Body of pancreas (tissue), 4 donors: ENCODE results near the gene AGBL3. TPM values are rescaled to one million over a fixed set of nuclear protein-coding genes. Genes with fewer than 3 reads are reported as not detected.

Experiments
- ATAC-seq: fragments of 150-250 bp; one replicate; pipeline ENCODE4 v1.9.1; 2016
- DNase-seq, 4 donors: peaks; one replicate each; pipeline ENCODE4 v3.0.0-alpha.2; 2019
- H3K27ac ChIP-seq, 4 donors: fragments of 200-600 bp; sonication (generic); 1 replicate in 3 of 4; 2 replicates in 1 of 4; pipeline versions ENCODE4 v1.5.1 to v1.6.1; 2016 to 2019; ENCODE audit warnings: mild to moderate bottlenecking in 1 of 4, mixed read lengths in 1 of 4, moderate library complexity in 1 of 4
- H3K27me3 ChIP-seq, 2 donors: fragments of 200-600 bp; sonication (generic); one replicate each; pipeline ENCODE4 v1.6.0; 2016; ENCODE audit warnings: mild to moderate bottlenecking in 1 of 2
- H3K36me3 ChIP-seq, 2 donors: fragments of 200-600 bp; sonication (generic); replicated peaks in 1 of 2; 2 replicates each; pipeline ENCODE4 v1.5.1; 2016; ENCODE audit warnings: low read depth in 2 of 2; ENCODE audit not compliant: insufficient read depth in 1 of 2
- H3K4me1 ChIP-seq: fragments of 200-600 bp; sonication (generic); one replicate; pipeline ENCODE4 v1.6.0; 2016
- H3K4me3 ChIP-seq, 2 donors: fragments of 200-600 bp; sonication (generic); 1 replicate in 1 of 2; 2 replicates in 1 of 2; pipeline ENCODE4 v1.5.1; 2016 to 2019
- H3K9me3 ChIP-seq, 3 donors: fragments of 200-600 bp; sonication (generic); 1 replicate in 2 of 3; 2 replicates in 1 of 3; pipeline ENCODE4 v1.5.1; 2016
- POLR2A ChIP-seq, 3 donors: fragments of 450-650 bp; IDR thresholded peaks; one replicate each; pipeline ENCODE4 v1.6.1; 2016; ENCODE audit warnings: antibody characterized with exemption in 3 of 3, mild to moderate bottlenecking in 2 of 3
- WGBS, 2 donors: methylation state at CpG; one replicate each; pipeline ENCODE4 v1.1.5; 2017; 5-methylcytosine and 5-hydroxymethylcytosine counted together
- intact Hi-C: fragments of 100-400 bp; cut with DNase I; formaldehyde crosslinking; loops from one replicate; pipeline ENCODE4 v1.15.1; 2023
- total RNA-seq, 2 donors: library from RNA; depleted of rRNA; stranded (reverse); fragments of >200 nt; gene quantifications; one replicate each; pipeline ENCODE4 v1.1.0, GENCODE V29; 2016
- TF ChIP-seq, protein P1 (sequence below), 7 experiments: fragments of 450-650 bp in 4 of 7; fragments of 200-600 bp in 3 of 7; sonication (generic) in 3 of 7; IDR thresholded peaks; one replicate each; pipeline ENCODE4 v1.5.1; 2016 to 2019; ENCODE audit warnings: antibody characterized with exemption in 7 of 7

The AGBL3 gene
- total RNA-seq, 2 donors from 2014 or later = 0.33 to 2.6 TPM

GRCh38 chr7:134997214-134997885, 11.0 kb downstream of the AGBL3 start:
- Histone ChIP-seq H3K4me1 (peaks cover 32% of the 10 kb centered on the region), H3K27me3 (no peaks in the 10 kb centered on the region), H3K36me3 (no peaks in the 10 kb centered on the region), H3K27ac (peak overlapping the region in 3 of 4 donors; percentile 6 to 59 (median 59)), H3K9me3 (no peaks in the 10 kb centered on the region), H3K4me3 (no peak overlapping the region)
- WGBS, 2 donors = 62 to 79% methylated on average over 3 of the region's 3 CpGs
- ATAC-seq = no peak
- TF ChIP-seq, protein P1, sequence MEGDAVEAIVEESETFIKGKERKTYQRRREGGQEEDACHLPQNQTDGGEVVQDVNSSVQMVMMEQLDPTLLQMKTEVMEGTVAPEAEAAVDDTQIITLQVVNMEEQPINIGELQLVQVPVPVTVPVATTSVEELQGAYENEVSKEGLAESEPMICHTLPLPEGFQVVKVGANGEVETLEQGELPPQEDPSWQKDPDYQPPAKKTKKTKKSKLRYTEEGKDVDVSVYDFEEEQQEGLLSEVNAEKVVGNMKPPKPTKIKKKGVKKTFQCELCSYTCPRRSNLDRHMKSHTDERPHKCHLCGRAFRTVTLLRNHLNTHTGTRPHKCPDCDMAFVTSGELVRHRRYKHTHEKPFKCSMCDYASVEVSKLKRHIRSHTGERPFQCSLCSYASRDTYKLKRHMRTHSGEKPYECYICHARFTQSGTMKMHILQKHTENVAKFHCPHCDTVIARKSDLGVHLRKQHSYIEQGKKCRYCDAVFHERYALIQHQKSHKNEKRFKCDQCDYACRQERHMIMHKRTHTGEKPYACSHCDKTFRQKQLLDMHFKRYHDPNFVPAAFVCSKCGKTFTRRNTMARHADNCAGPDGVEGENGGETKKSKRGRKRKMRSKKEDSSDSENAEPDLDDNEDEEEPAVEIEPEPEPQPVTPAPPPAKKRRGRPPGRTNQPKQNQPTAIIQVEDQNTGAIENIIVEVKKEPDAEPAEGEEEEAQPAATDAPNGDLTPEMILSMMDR (IDR thresholded peaks at IDR 0.05) = no peak
- no peak for TF ChIP-seq POLR2A (IDR thresholded peaks at IDR 0.05)
- DNase-seq = peak in 1 of 4 donors; percentile 12
- intact Hi-C loops = loop anchor here (10.0 kb wide), 1 partner anchor 167 kb away; no protein-coding TSS in a partner anchor

DNA sequence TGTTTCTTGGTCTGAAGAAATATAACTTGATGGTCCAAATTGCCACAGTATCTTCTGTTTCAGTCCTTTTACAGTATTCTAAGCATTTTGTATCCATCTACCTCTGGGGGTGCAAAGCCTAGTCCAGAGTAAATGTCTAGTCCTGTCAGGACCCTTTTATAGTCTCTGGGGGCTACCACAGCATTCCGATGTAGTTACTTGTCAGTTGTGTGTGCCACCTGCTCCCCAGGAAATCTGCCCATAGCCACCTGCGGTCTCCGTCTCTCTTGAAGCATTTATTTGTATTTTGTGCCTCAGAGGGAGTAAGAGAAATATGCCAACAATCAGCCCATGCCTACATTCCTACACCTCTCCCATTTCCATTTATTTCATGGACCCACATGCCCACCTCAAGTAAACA, 12.8 kb downstream of the AGBL3 start:
- Histone ChIP-seq H3K4me3 (no peak overlapping the region), H3K27me3 (no peaks in the 10 kb centered on the region), H3K4me1 (peaks cover 26% of the 10 kb centered on the region), H3K9me3 (no peaks in the 10 kb centered on the region), H3K27ac (no peak overlapping the region), H3K36me3 (no peaks in the 10 kb centered on the region)
- TF ChIP-seq, protein P1 (IDR thresholded peaks at IDR 0.05) = no peak
- TF ChIP-seq POLR2A (IDR thresholded peaks at IDR 0.05) = no peak
- ATAC-seq (no peak), DNase-seq (no peak)
- WGBS, 2 donors = 98% methylated on average over 3 of the region's 3 CpGs
- intact Hi-C loops = loop anchor here (10.0 kb wide), 1 partner anchor 166 kb away; no protein-coding TSS in a partner anchor

GRCh38 chr7:135001390-135002165, 15.3 kb downstream of the AGBL3 start:
- 75 to 79% methylated on average over 1 of the region's 1 CpG for WGBS, 2 donors
- intact Hi-C loops = no loop called here
- no peak overlapping the region for H3K4me3 ChIP-seq

DNA sequence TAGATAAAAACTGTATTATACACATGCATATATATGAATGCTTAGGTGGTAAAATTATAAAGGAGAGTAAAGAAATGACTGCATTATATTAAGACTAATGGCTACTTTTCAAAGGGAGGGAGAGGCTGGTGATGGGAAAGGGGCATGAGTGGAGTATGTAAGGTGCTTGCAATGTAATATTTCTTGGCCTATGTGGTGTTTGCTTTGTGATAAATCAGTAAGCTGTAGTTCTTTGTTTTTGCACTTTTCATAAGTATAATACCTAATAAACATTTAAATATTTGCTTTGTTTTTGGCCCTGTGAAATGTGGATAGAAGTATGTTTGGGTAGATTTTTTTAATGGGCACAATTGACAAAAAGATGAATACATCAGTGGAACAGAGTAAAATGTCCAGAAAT, 25.9 kb downstream of the AGBL3 start:
- H3K27me3 ChIP-seq = no peaks in the 10 kb centered on the region
- no peak for TF ChIP-seq POLR2A (IDR thresholded peaks at IDR 0.05)
- TF ChIP-seq, protein P1 (IDR thresholded peaks at IDR 0.05) = no peak
- intact Hi-C loops = no loop called here
- DNase-seq (no peak), ATAC-seq (no peak)
- H3K9me3 ChIP-seq = no peaks in the 10 kb centered on the region
- no peak overlapping the region for H3K4me3 ChIP-seq
- H3K36me3 ChIP-seq = no peaks in the 10 kb centered on the region
- no peaks in the 10 kb centered on the region for H3K4me1 ChIP-seq
- H3K27ac ChIP-seq = no peak overlapping the region

More at GRCh38 chr7:135001390-135002165, 15.3 kb downstream of the AGBL3 start:
- Histone ChIP-seq H3K27ac (no peak overlapping the region), H3K36me3 (no peaks in the 10 kb centered on the region), H3K9me3 (no peaks in the 10 kb centered on the region), H3K27me3 (no peaks in the 10 kb centered on the region), H3K4me1 (peaks cover 15% of the 10 kb centered on the region)
- ATAC-seq = no peak
- no peak for DNase-seq
- no peak for TF ChIP-seq POLR2A (IDR thresholded peaks at IDR 0.05)
- TF ChIP-seq, protein P1 (IDR thresholded peaks at IDR 0.05) = no peak
